Liver (tissue), 3 donors: ENCODE results near the gene CNN1.

Source experiments
- CTCF ChIP-seq: fragments of 150-350 bp; IDR thresholded peaks from 2 replicates; pipeline ENCODE4 v1.5.1; 2017; ENCODE audit warnings: improper control_type of control experiment, low read depth, low read length; ENCODE audit not compliant: missing input control
- GABPA ChIP-seq, 2 donors: IDR thresholded peaks in 1 of 2; conservative IDR thresholded peaks in 1 of 2; 2 replicates each; pipeline ENCODE4 v1.6.1; 2016; ENCODE audit warnings: antibody characterized with exemption in 2 of 2, mild to moderate bottlenecking in 1 of 2, moderate library complexity in 1 of 2
- YY1 ChIP-seq: IDR thresholded peaks from 2 replicates; pipeline ENCODE4 v1.6.1; 2016; ENCODE audit warnings: antibody characterized with exemption, mild to moderate bottlenecking
- donor health status: healthy.
- donor health status: healthy.

GRCh38 chr19:11586331-11586730 is 47.7 kb downstream of the CNN1 start:
- no peak for TF ChIP-seq CTCF
- TF ChIP-seq YY1: no peak
- no peak for TF ChIP-seq GABPA (IDR thresholded peaks at IDR 0.05 in 1 of 2, conservative IDR thresholded peaks at IDR 0.05 in 1 of 2)
